ENCODE data around the gene TFEB.
A peak's percentile ranks its signal among the peaks of the same experiment; 100 is the strongest.

TFEB gene

GRCh38 chr6:41779788-41780550 is 44.6 kb upstream of the TFEB start, which contains the start of gene FRS3:
FRS3 (minus strand) TSS chr6:41779900; CDS start chr6:41776987, 2,913 bp downstream.
- CTCF ChIA-PET = interaction anchor here (0.7 to 11.1 kb wide), 3 partner anchors 46 to 266 kb away, joined by 3 to 253 read pairs (median 4); partner anchors contain the start of gene TAF8
- POLR2A ChIA-PET = no interaction called here
- peak; percentile 99 for DNase-seq (ENCODE audit: extremely low spot score)
- peak; percentile 100 for TF ChIP-seq CTCF (IDR thresholded peaks at IDR 0.05; ENCODE audit: control extremely low read depth, extremely low read depth, low read depth, missing control alignments)

GRCh38 chr6:41779336-41779735 is 43.9 kb upstream of the TFEB start:
- no peak for TF ChIP-seq CTCF (IDR thresholded peaks at IDR 0.05; ENCODE audit: control extremely low read depth, extremely low read depth, low read depth, missing control alignments)
- ChIA-PET POLR2A (no interaction called here), CTCF (interaction anchor here (0.7 to 11.1 kb wide), 3 partner anchors 46 to 266 kb away, joined by 3 to 253 read pairs (median 4); partner anchors contain the start of gene TAF8)
- DNase-seq (ENCODE audit: extremely low spot score) = no peak

GRCh38 chr6:41778895-41779294 is 43.5 kb upstream of the TFEB start:
- no peak for TF ChIP-seq CTCF (IDR thresholded peaks at IDR 0.05; ENCODE audit: control extremely low read depth, extremely low read depth, low read depth, missing control alignments)
- POLR2A ChIA-PET = no interaction called here
- no peak for DNase-seq (ENCODE audit: extremely low spot score)
- CTCF ChIA-PET = interaction anchor here (0.7 to 6.7 kb wide), 7 partner anchors 8 to 315 kb away, joined by 3 to 52 read pairs (median 3); partner anchors contain the start of gene TOMM6

GRCh38 chr6:41777551-41778285 is 42.3 kb upstream of the TFEB start:
- TF ChIP-seq CTCF (IDR thresholded peaks at IDR 0.05; ENCODE audit: control extremely low read depth, extremely low read depth, low read depth, missing control alignments) = no peak
- CTCF ChIA-PET = interaction anchor here (0.9 to 6.7 kb wide), 9 partner anchors 10 to 314 kb away, joined by 3 to 52 read pairs (median 6); partner anchors contain the start of gene TOMM6
- DNase-seq (ENCODE audit: extremely low spot score) = no peak
- POLR2A ChIA-PET = interaction anchor here (0.5 kb wide), 1 partner anchor 668 kb away, joined by 3 read pairs; no protein-coding TSS in a partner anchor

GRCh38 chr6:41775293-41775882 is 40.0 kb upstream of the TFEB start:
- CTCF ChIA-PET = interaction anchor here (0.7 to 6.7 kb wide), 26 partner anchors 9 to 408 kb away, joined by 3 to 52 read pairs (median 4); partner anchors contain the start of gene TOMM6
- no peak for TF ChIP-seq CTCF (IDR thresholded peaks at IDR 0.05; ENCODE audit: control extremely low read depth, extremely low read depth, low read depth, missing control alignments)
- POLR2A ChIA-PET = no interaction called here
- no peak for DNase-seq (ENCODE audit: extremely low spot score)

GRCh38 chr6:41774841-41775240 is 39.4 kb upstream of the TFEB start:
- ChIA-PET CTCF (interaction anchor here (0.8 to 6.7 kb wide), 20 partner anchors 8 to 407 kb away, joined by 3 to 52 read pairs (median 4); partner anchors contain the start of gene TOMM6), POLR2A (no interaction called here)
- no peak for TF ChIP-seq CTCF (IDR thresholded peaks at IDR 0.05; ENCODE audit: control extremely low read depth, extremely low read depth, low read depth, missing control alignments)
- no peak for DNase-seq (ENCODE audit: extremely low spot score)
